Prostate gland (tissue), 2 donors: Measurements from ENCODE around the gene GRIK2. TPM values are rescaled to one million over a fixed set of nuclear protein-coding genes. Genes with fewer than 3 reads are reported as not detected.

Source experiments
- DNase-seq: peaks from one replicate; pipeline ENCODE4 v3.0.0-alpha.2; 2019; ENCODE audit warnings: low spot score
- H3K27ac ChIP-seq, 2 donors: fragments of 200-600 bp; sonication (generic); 2 replicates each; pipeline ENCODE4 v1.5.1; 2017 to 2019
- H3K27me3 ChIP-seq: fragments of 200-600 bp; sonication (generic); replicated peaks from 2 replicates; pipeline ENCODE4 v1.5.1; 2019; ENCODE audit not compliant: insufficient read depth
- H3K36me3 ChIP-seq, 2 donors: fragments of 200-600 bp; sonication (generic); 1 replicate in 1 of 2; 2 replicates in 1 of 2; pipeline versions ENCODE4 v1.5.1 to v1.8.1; 2017 to 2019
- H3K4me1 ChIP-seq: fragments of 200-600 bp; sonication (generic); replicated peaks from 2 replicates; pipeline ENCODE4 v1.5.1; 2019
- H3K4me3 ChIP-seq, 2 donors: fragments of 200-600 bp; sonication (generic); 2 replicates each; pipeline ENCODE4 v1.5.1; 2017 to 2019
- H3K9me3 ChIP-seq: fragments of 200-600 bp; sonication (generic); 2 replicates; pipeline ENCODE4 v1.5.1; 2017
- POLR2A ChIP-seq: fragments of 450-650 bp; IDR thresholded peaks from one replicate; pipeline ENCODE4 v1.6.1; 2016; ENCODE audit warnings: antibody characterized with exemption, mild to moderate bottlenecking
- POLR2AphosphoS5 ChIP-seq: sonication (generic); formaldehyde crosslinking; IDR thresholded peaks from one replicate; pipeline ENCODE4 v1.6.1; 2017; ENCODE audit warnings: antibody characterized with exemption
- WGBS: methylation state at CpG from one replicate; pipeline ENCODE4 v1.1.5; 2018; 5-methylcytosine and 5-hydroxymethylcytosine counted together
- intact Hi-C: fragments of 100-400 bp; cut with DNase I; formaldehyde crosslinking; loops from one replicate; pipeline ENCODE4 v1.14.2; 2022
- total RNA-seq, 2 donors: library from RNA; depleted of rRNA; stranded (reverse); fragments of >200 nt; gene quantifications; one replicate each; pipeline ENCODE4 v1.1.0, GENCODE V29; 2016
- TF ChIP-seq, protein P1 (sequence below), 4 experiments: fragments of 200-600 bp in 2 of 4; fragments of 450-650 bp in 2 of 4; sonication (generic) in 2 of 4; IDR thresholded peaks; 1 replicate in 3 of 4; 2 replicates in 1 of 4; pipeline ENCODE4 v1.5.1; 2016 to 2019; ENCODE audit warnings: antibody characterized with exemption in 4 of 4, mild to moderate bottlenecking in 2 of 4, moderate library complexity in 2 of 4

Gene GRIK2
- total RNA-seq, 2 donors from 2014 or later, result 2.6 to 15.7 TPM

- Histone ChIP-seq H3K4me1 (no peaks in the 10 kb centered on the region), H3K27me3 (no peaks in the 10 kb centered on the region), H3K27ac (no peak overlapping the region), H3K4me3 (no peak overlapping the region), H3K36me3 (no peaks in the 10 kb centered on the region), H3K9me3 (no peaks in the 10 kb centered on the region)
- no peak for TF ChIP-seq POLR2AphosphoS5
- TF ChIP-seq POLR2A, result no peak
- TF ChIP-seq, protein P1, sequence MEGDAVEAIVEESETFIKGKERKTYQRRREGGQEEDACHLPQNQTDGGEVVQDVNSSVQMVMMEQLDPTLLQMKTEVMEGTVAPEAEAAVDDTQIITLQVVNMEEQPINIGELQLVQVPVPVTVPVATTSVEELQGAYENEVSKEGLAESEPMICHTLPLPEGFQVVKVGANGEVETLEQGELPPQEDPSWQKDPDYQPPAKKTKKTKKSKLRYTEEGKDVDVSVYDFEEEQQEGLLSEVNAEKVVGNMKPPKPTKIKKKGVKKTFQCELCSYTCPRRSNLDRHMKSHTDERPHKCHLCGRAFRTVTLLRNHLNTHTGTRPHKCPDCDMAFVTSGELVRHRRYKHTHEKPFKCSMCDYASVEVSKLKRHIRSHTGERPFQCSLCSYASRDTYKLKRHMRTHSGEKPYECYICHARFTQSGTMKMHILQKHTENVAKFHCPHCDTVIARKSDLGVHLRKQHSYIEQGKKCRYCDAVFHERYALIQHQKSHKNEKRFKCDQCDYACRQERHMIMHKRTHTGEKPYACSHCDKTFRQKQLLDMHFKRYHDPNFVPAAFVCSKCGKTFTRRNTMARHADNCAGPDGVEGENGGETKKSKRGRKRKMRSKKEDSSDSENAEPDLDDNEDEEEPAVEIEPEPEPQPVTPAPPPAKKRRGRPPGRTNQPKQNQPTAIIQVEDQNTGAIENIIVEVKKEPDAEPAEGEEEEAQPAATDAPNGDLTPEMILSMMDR (IDR thresholded peaks at IDR 0.05), result no peak
- DNase-seq, result no peak
- intact Hi-C loops, result no loop called here
- 91% methylated on average over 3 of the region's 3 CpGs for WGBS
These were observed 539.2 kb downstream of the GRIK2 start for GRCh38 chr6:101932704-101933103.

- 74% methylated on average over 1 of the region's 1 CpG for WGBS
- H3K27me3 ChIP-seq, result no peaks in the 10 kb centered on the region
- no peaks in the 10 kb centered on the region for H3K4me1 ChIP-seq
- TF ChIP-seq POLR2AphosphoS5, result no peak
- no peak for TF ChIP-seq POLR2A
- TF ChIP-seq, protein P1 (IDR thresholded peaks at IDR 0.05), result no peak
- no peak overlapping the region for H3K27ac ChIP-seq
- no peaks in the 10 kb centered on the region for H3K36me3 ChIP-seq
- intact Hi-C loops, result no loop called here
- no peaks in the 10 kb centered on the region for H3K9me3 ChIP-seq
- no peak overlapping the region for H3K4me3 ChIP-seq
- no peak for DNase-seq
These were observed 542.2 kb downstream of the GRIK2 start for GRCh38 chr6:101935732-101936131.

GRCh38 chr6:101936516-101936915, 543.0 kb downstream of the GRIK2 start:
- intact Hi-C loops, result no loop called here
- TF ChIP-seq POLR2AphosphoS5 (no peak), POLR2A (no peak)
- TF ChIP-seq, protein P1 (IDR thresholded peaks at IDR 0.05), result no peak
- no peaks in the 10 kb centered on the region for H3K36me3 ChIP-seq
- DNase-seq, result no peak
- H3K4me1 ChIP-seq, result no peaks in the 10 kb centered on the region
- no peak overlapping the region for H3K27ac ChIP-seq
- 59% methylated on average over 1 of the region's 1 CpG for WGBS
- no peak overlapping the region for H3K4me3 ChIP-seq
- no peaks in the 10 kb centered on the region for H3K9me3 ChIP-seq
- no peaks in the 10 kb centered on the region for H3K27me3 ChIP-seq

GRCh38 chr6:101937108-101937507, 543.6 kb downstream of the GRIK2 start:
- no peaks in the 10 kb centered on the region for H3K9me3 ChIP-seq
- no peaks in the 10 kb centered on the region for H3K4me1 ChIP-seq
- no peak for DNase-seq
- TF ChIP-seq, protein P1 (IDR thresholded peaks at IDR 0.05), result no peak
- TF ChIP-seq POLR2AphosphoS5 (no peak), POLR2A (no peak)
- intact Hi-C loops, result no loop called here
- H3K27ac ChIP-seq, result no peak overlapping the region
- no peaks in the 10 kb centered on the region for H3K36me3 ChIP-seq
- 92% methylated on average over 1 of the region's 1 CpG for WGBS
- H3K27me3 ChIP-seq, result no peaks in the 10 kb centered on the region
- H3K4me3 ChIP-seq, result no peak overlapping the region

DNA sequence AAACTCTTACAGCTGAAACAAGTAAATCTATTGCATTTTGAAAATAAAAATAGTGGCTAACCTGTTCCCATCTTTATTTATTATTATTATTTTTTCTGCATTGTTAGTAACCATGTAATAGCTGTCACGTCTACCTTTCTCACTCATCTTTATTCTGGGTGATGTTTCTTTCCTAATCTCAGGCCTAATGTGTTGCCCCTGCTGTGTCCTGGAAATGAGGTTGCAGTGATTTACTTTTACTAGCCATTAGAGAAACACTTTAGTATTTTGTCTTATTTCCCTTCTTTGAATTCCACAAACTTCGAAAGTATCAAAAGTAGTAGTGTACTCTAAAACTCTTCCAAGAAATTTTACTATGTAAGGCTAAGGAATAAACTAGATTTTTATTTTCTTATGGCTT, 546.9 kb downstream of the GRIK2 start:
- Histone ChIP-seq H3K9me3 (no peaks in the 10 kb centered on the region), H3K4me3 (no peak overlapping the region), H3K4me1 (no peaks in the 10 kb centered on the region), H3K27ac (no peak overlapping the region), H3K27me3 (no peaks in the 10 kb centered on the region), H3K36me3 (no peaks in the 10 kb centered on the region)
- intact Hi-C loops, result no loop called here
- no peak for DNase-seq
- WGBS, result 83% methylated on average over 2 of the region's 2 CpGs
- no peak for TF ChIP-seq POLR2A
- no peak for TF ChIP-seq POLR2AphosphoS5
- TF ChIP-seq, protein P1 (IDR thresholded peaks at IDR 0.05), result no peak
